HEK293 (cell line): ENCODE measurements around the gene ZC3H8.
"Not testable (repeated sequence)": the region's sequence is repeated elsewhere in the genome, so short reads cannot be mapped to it uniquely, and the experiment has no call there.

Experiments used
- CTCF ChIA-PET: fragments of 350-600 bp; formaldehyde crosslinking; extraction: SDS; loops from one replicate; lab custom pipeline; 2021; ENCODE audit warnings: antibody characterized with exemption; lab: Yijun Ruan, JAX
- POLR2A ChIA-PET: fragments of 300-600 bp; formaldehyde crosslinking; extraction: SDS; loops from one replicate; lab custom pipeline; 2020; ENCODE audit warnings: antibody characterized with exemption, inconsistent platforms; lab: Yijun Ruan, JAX
- H3K27ac ChIP-seq: fragments of 200-500 bp; sonication (Bioruptor generic); 2 replicates; pipeline ENCODE4 v1.5.1; 2014; ENCODE audit warnings: low read depth, low read length, control low read depth, inconsistent platforms; ENCODE audit errors: extremely low read depth
- H3K36me3 ChIP-seq, 2 experiments: fragments of 200-500 bp in 1 of 2; sonication (Bioruptor generic) in 1 of 2; 1 replicate in 1 of 2; 2 replicates in 1 of 2; pipeline ENCODE4 v1.5.1; 2014 to 2017; ENCODE audit warnings: inconsistent platforms in 2 of 2, low read length in 2 of 2; ENCODE audit not compliant: control insufficient read depth in 2 of 2, insufficient read depth in 1 of 2
- H3K4me1 ChIP-seq: fragments of 200-500 bp; sonication (Bioruptor generic); 2 replicates; pipeline ENCODE4 v1.5.1; 2014; ENCODE audit warnings: mild to moderate bottlenecking, low read length, inconsistent platforms; ENCODE audit not compliant: control insufficient read depth, insufficient read depth
- H3K4me3 ChIP-seq: 2 replicates; pipeline ENCODE4 v1.5.1; 2011; ENCODE audit warnings: low read depth, mild to moderate bottlenecking, control low read depth, low read length, moderate library complexity
- H3K9me3 ChIP-seq: fragments of 200-500 bp; sonication (Bioruptor generic); 2 replicates; pipeline ENCODE4 v1.5.1; 2014; ENCODE audit warnings: low read depth, low read length, inconsistent platforms; ENCODE audit not compliant: control insufficient read depth, insufficient read depth
- ATF2 ChIP-seq: fragments of 450-650 bp; formaldehyde crosslinking; IDR thresholded peaks from 2 replicates; pipeline ENCODE4 v1.5.1; 2016; ENCODE audit warnings: missing biosample characterization, missing genetic modification characterization, low read depth
- GLI2 ChIP-seq: fragments of 450-650 bp; formaldehyde crosslinking; IDR thresholded peaks from 2 replicates; pipeline ENCODE4; 2017; ENCODE audit warnings: missing biosample characterization, missing genetic modification characterization, low read depth, borderline replicate concordance
- GLIS1 ChIP-seq: fragments of 450-650 bp; formaldehyde crosslinking; IDR thresholded peaks from 2 replicates; pipeline ENCODE4 v1.5.1; 2016; ENCODE audit warnings: missing biosample characterization, missing genetic modification characterization
- KLF1 ChIP-seq: fragments of 450-650 bp; formaldehyde crosslinking; IDR thresholded peaks from 2 replicates; pipeline ENCODE4 v1.5.1; 2016; ENCODE audit warnings: missing biosample characterization, missing genetic modification characterization
- SALL2 ChIP-seq: fragments of 450-650 bp; formaldehyde crosslinking; IDR thresholded peaks from 2 replicates; pipeline ENCODE4 v1.5.0; 2017; ENCODE audit warnings: missing biosample characterization, mild to moderate bottlenecking, missing genetic modification characterization, borderline replicate concordance
- SETDB1 ChIP-seq: IDR thresholded peaks from one replicate; pipeline ENCODE4 v1.6.1; 2017; ENCODE audit warnings: mild to moderate bottlenecking, low read length, moderate library complexity, mixed read lengths; ENCODE audit not compliant: insufficient read length
- YY2 ChIP-seq: fragments of 450-650 bp; formaldehyde crosslinking; IDR thresholded peaks from 2 replicates; pipeline ENCODE4 v1.5.1; 2016; ENCODE audit warnings: missing biosample characterization, missing genetic modification characterization
- ZNF202 ChIP-seq: fragments of 450-650 bp; formaldehyde crosslinking; IDR thresholded peaks from 2 replicates; pipeline ENCODE4 v1.5.1; 2016; ENCODE audit warnings: missing biosample characterization, missing genetic modification characterization, borderline replicate concordance
- ZNF280D ChIP-seq: fragments of 450-650 bp; formaldehyde crosslinking; IDR thresholded peaks from 2 replicates; pipeline ENCODE4 v1.5.1; 2016; ENCODE audit warnings: missing biosample characterization, missing genetic modification characterization
- ZNF341 ChIP-seq: fragments of 450-650 bp; formaldehyde crosslinking; IDR thresholded peaks from 2 replicates; pipeline ENCODE4; 2016; ENCODE audit warnings: low read depth, missing biosample characterization, missing genetic modification characterization
- ZNF350 ChIP-seq: fragments of 450-650 bp; formaldehyde crosslinking; IDR thresholded peaks from 2 replicates; pipeline ENCODE4 v1.5.0; 2017; ENCODE audit warnings: missing biosample characterization, mild to moderate bottlenecking, missing genetic modification characterization
- ZNF37A ChIP-seq: fragments of 450-650 bp; IDR thresholded peaks from 2 replicates; pipeline ENCODE4 v1.5.1; 2018; ENCODE audit warnings: missing biosample characterization, missing genetic modification characterization
- ZNF404 ChIP-seq: fragments of 450-650 bp; formaldehyde crosslinking; IDR thresholded peaks from 2 replicates; pipeline ENCODE4 v1.5.1; 2017; ENCODE audit warnings: missing biosample characterization, missing genetic modification characterization
- ZNF510 ChIP-seq: fragments of 450-650 bp; formaldehyde crosslinking; IDR thresholded peaks from 2 replicates; pipeline ENCODE4 v1.5.1; 2018; ENCODE audit warnings: mild to moderate bottlenecking, missing genetic modification characterization, missing biosample characterization; ENCODE audit not compliant: insufficient replicate concordance
- ZNF518A ChIP-seq: fragments of 450-650 bp; formaldehyde crosslinking; conservative IDR thresholded peaks from 2 replicates; pipeline ENCODE4 v1.5.1; 2016; ENCODE audit warnings: low read depth, missing biosample characterization, missing genetic modification characterization
- ZNF558 ChIP-seq: fragments of 450-650 bp; formaldehyde crosslinking; IDR thresholded peaks from 2 replicates; pipeline ENCODE4 v1.5.1; 2016; ENCODE audit warnings: missing biosample characterization, missing genetic modification characterization
- ZNF623 ChIP-seq: fragments of 450-650 bp; formaldehyde crosslinking; IDR thresholded peaks from 2 replicates; pipeline ENCODE4 v1.5.1; 2016; ENCODE audit warnings: missing biosample characterization, missing genetic modification characterization
- ZNF654 ChIP-seq: fragments of 450-650 bp; formaldehyde crosslinking; IDR thresholded peaks from 2 replicates; pipeline ENCODE4 v1.5.1; 2016; ENCODE audit warnings: low read depth, missing biosample characterization, missing genetic modification characterization
- ZNF791 ChIP-seq: fragments of 450-650 bp; formaldehyde crosslinking; IDR thresholded peaks from 2 replicates; pipeline ENCODE4 v1.5.1; 2016; ENCODE audit warnings: missing biosample characterization, missing genetic modification characterization
- ZNF837 ChIP-seq: fragments of 450-650 bp; formaldehyde crosslinking; IDR thresholded peaks from 2 replicates; pipeline ENCODE4 v1.5.1; 2016; ENCODE audit warnings: missing biosample characterization, missing genetic modification characterization
- ZSCAN16 ChIP-seq: fragments of 450-650 bp; formaldehyde crosslinking; IDR thresholded peaks from 2 replicates; pipeline ENCODE4 v1.5.1; 2016; ENCODE audit warnings: missing biosample characterization, missing genetic modification characterization
- ZSCAN30 ChIP-seq: fragments of 450-650 bp; IDR thresholded peaks from 2 replicates; pipeline ENCODE4 v1.5.1; 2018; ENCODE audit warnings: missing biosample characterization, mild to moderate bottlenecking, missing genetic modification characterization, moderate library complexity
- ZSCAN4 ChIP-seq: fragments of 450-650 bp; formaldehyde crosslinking; IDR thresholded peaks from 2 replicates; pipeline ENCODE4 v1.5.1; 2017; ENCODE audit warnings: missing biosample characterization, missing genetic modification characterization

The ZC3H8 gene

GRCh38 chr2:112216167-112216566 is 38.7 kb downstream of the ZC3H8 start:
- Histone ChIP-seq H3K27ac (no peak overlapping the region), H3K4me3 (no peak overlapping the region), H3K9me3 (no peaks in the 10 kb centered on the region), H3K36me3 (peaks cover 4 to 22% of the 10 kb centered on the region in 2 experiments), H3K4me1 (no peaks in the 10 kb centered on the region)
- POLR2A ChIA-PET, result no interaction called here
- CTCF ChIA-PET, result interaction anchor here (0.7 to 1.0 kb wide), 3 partner anchors 10 to 35 kb away, joined by 3 to 6 read pairs (median 3); no protein-coding TSS in a partner anchor
- no peak for TF ChIP-seq GLIS1 (tag by site-specific recombination)
- TF ChIP-seq KLF1, result no peak
- TF ChIP-seq ZSCAN30 (tag by site-specific recombination), result no peak
- TF ChIP-seq ZNF837, result no peak
- TF ChIP-seq SALL2 (tag by site-specific recombination), result no peak
- TF ChIP-seq YY2, result no peak
- TF ChIP-seq ZNF37A (tag by site-specific recombination), result no peak
- no peak for TF ChIP-seq ATF2 (tag by site-specific recombination)
- no peak for TF ChIP-seq GLI2 (tag by site-specific recombination)
- TF ChIP-seq ZSCAN4 (tag by site-specific recombination), result no peak
- no peak for TF ChIP-seq ZNF791 (tag by site-specific recombination)
- TF ChIP-seq ZNF341, result no peak
- TF ChIP-seq ZNF350 (tag by site-specific recombination), result no peak
- no peak for TF ChIP-seq ZNF558 (tag by site-specific recombination)
- no peak for TF ChIP-seq ZNF202 (tag by site-specific recombination)

- POLR2A ChIA-PET, H3K27ac ChIP-seq, H3K36me3 ChIP-seq, H3K4me3 ChIP-seq, H3K9me3 ChIP-seq, CTCF ChIA-PET, H3K4me1 ChIP-seq: not testable (repeated sequence)
Observed at GRCh38 chr2:112207905-112208304, 46.9 kb downstream of the ZC3H8 start.

- H3K4me3 ChIP-seq, result no peak overlapping the region
- POLR2A ChIA-PET, result no interaction called here
- no peaks in the 10 kb centered on the region for H3K9me3 ChIP-seq
- CTCF ChIA-PET, result interaction anchor here (0.6 kb wide), 1 partner anchor 72 kb away, joined by 3 read pairs; no protein-coding TSS in a partner anchor
- H3K36me3 ChIP-seq, result no peaks in the 10 kb centered on the region
- H3K27ac ChIP-seq, result no peak overlapping the region
- H3K4me1 ChIP-seq, result no peaks in the 10 kb centered on the region
- TF ChIP-seq ZNF280D (tag by site-specific recombination) (0 out of 2 replicates have a peak, but pooled peaks have one; percentile 41), SETDB1 (peak; percentile 93), ZSCAN16 (no peak), ZNF623 (tag by site-specific recombination) (no peak), ZNF510 (tag by site-specific recombination) (peak; percentile 5), ZNF518A (0 out of 2 replicates have a peak, but pooled peaks have one; percentile 21), ZNF654 (tag by site-specific recombination) (peak; percentile 4; the same call in 1 of the 2 replicates), ZNF404 (tag by site-specific recombination) (no peak)
Observed at GRCh38 chr2:112204411-112204810, 50.4 kb downstream of the ZC3H8 start.
